Measurements from ENCODE around the gene PANK4.

The PANK4 gene

GRCh38 chr1:2499986-2500596 lies 26.3 kb downstream of the PANK4 start:
- no peak overlapping the region for H3K9ac ChIP-seq (ENCODE audit: low read length)
- H3K4me3 ChIP-seq (ENCODE audit: insufficient read depth, low read length, poor library complexity, severe bottlenecking), result no peak overlapping the region
- TF ChIP-seq CTCF (IDR thresholded peaks at IDR 0.05; ENCODE audit: insufficient read depth, low read length, poor library complexity, severe bottlenecking) (no peak), EZH2phosphoT487 (conservative IDR thresholded peaks at IDR 0.05; ENCODE audit: low read length) (no peak)
- no peaks in the 10 kb centered on the region for H3K27me3 ChIP-seq (ENCODE audit: low read length)
- H3K36me3 ChIP-seq (ENCODE audit: low read length), result no peaks in the 10 kb centered on the region
- no peaks in the 10 kb centered on the region for H3F3A ChIP-seq (ENCODE audit: insufficient read depth)
- H2AFZ ChIP-seq (ENCODE audit: low read depth, low read length, severe bottlenecking), result no peak overlapping the region
- H3K9me2 ChIP-seq (replicated peaks; ENCODE audit: insufficient read depth, low read length), result no peaks in the 10 kb centered on the region
- no peak overlapping the region for H3K4me2 ChIP-seq (ENCODE audit: low read depth, low read length, poor library complexity, severe bottlenecking)
- no peaks in the 10 kb centered on the region for H4K20me1 ChIP-seq (ENCODE audit: low read depth, low read length)
- no peaks in the 10 kb centered on the region for H3K79me2 ChIP-seq (ENCODE audit: insufficient read depth, low read length)
- no peak overlapping the region for H3K27ac ChIP-seq (ENCODE audit: low read depth, low read length)
- no peaks in the 10 kb centered on the region for H3K9me3 ChIP-seq (ENCODE audit: insufficient read depth, low read length)

- Histone ChIP-seq H3K4me2 (ENCODE audit: low read depth, low read length, poor library complexity, severe bottlenecking) (no peak overlapping the region), H3F3A (ENCODE audit: insufficient read depth) (no peaks in the 10 kb centered on the region), H3K36me3 (ENCODE audit: low read length) (no peaks in the 10 kb centered on the region), H3K27ac (ENCODE audit: low read depth, low read length) (no peak overlapping the region), H3K9ac (ENCODE audit: low read length) (no peak overlapping the region), H3K79me2 (ENCODE audit: insufficient read depth, low read length) (no peaks in the 10 kb centered on the region), H4K20me1 (ENCODE audit: low read depth, low read length) (no peaks in the 10 kb centered on the region), H3K9me2 (replicated peaks; ENCODE audit: insufficient read depth, low read length) (no peaks in the 10 kb centered on the region), H3K27me3 (ENCODE audit: low read length) (no peaks in the 10 kb centered on the region), H2AFZ (ENCODE audit: low read depth, low read length, severe bottlenecking) (no peak overlapping the region), H3K4me3 (ENCODE audit: insufficient read depth, low read length, poor library complexity, severe bottlenecking) (no peak overlapping the region), H3K9me3 (ENCODE audit: insufficient read depth, low read length) (no peaks in the 10 kb centered on the region)
- TF ChIP-seq EZH2phosphoT487 (conservative IDR thresholded peaks at IDR 0.05; ENCODE audit: low read length) (no peak), CTCF (IDR thresholded peaks at IDR 0.05; ENCODE audit: insufficient read depth, low read length, poor library complexity, severe bottlenecking) (no peak)
Observed at GRCh38 chr1:2499260-2499659, 27.1 kb downstream of the PANK4 start.

- H3K9ac ChIP-seq (ENCODE audit: low read length), result no peak overlapping the region
- H3K9me3 ChIP-seq (ENCODE audit: insufficient read depth, low read length), result no peaks in the 10 kb centered on the region
- H3K4me2 ChIP-seq (ENCODE audit: low read depth, low read length, poor library complexity, severe bottlenecking), result no peak overlapping the region
- no peaks in the 10 kb centered on the region for H3K27me3 ChIP-seq (ENCODE audit: low read length)
- no peaks in the 10 kb centered on the region for H3K36me3 ChIP-seq (ENCODE audit: low read length)
- no peaks in the 10 kb centered on the region for H4K20me1 ChIP-seq (ENCODE audit: low read depth, low read length)
- no peak overlapping the region for H3K27ac ChIP-seq (ENCODE audit: low read depth, low read length)
- H3F3A ChIP-seq (ENCODE audit: insufficient read depth), result no peaks in the 10 kb centered on the region
- no peaks in the 10 kb centered on the region for H3K79me2 ChIP-seq (ENCODE audit: insufficient read depth, low read length)
- TF ChIP-seq EZH2phosphoT487 (conservative IDR thresholded peaks at IDR 0.05; ENCODE audit: low read length), result no peak
- TF ChIP-seq CTCF (IDR thresholded peaks at IDR 0.05; ENCODE audit: insufficient read depth, low read length, poor library complexity, severe bottlenecking), result no peak
- no peak overlapping the region for H3K4me3 ChIP-seq (ENCODE audit: insufficient read depth, low read length, poor library complexity, severe bottlenecking)
- no peaks in the 10 kb centered on the region for H3K9me2 ChIP-seq (replicated peaks; ENCODE audit: insufficient read depth, low read length)
- no peak overlapping the region for H2AFZ ChIP-seq (ENCODE audit: low read depth, low read length, severe bottlenecking)
Observed at GRCh38 chr1:2498648-2499047, 27.7 kb downstream of the PANK4 start.
